HepG2 (cell line): ENCODE results near the gene LURAP1L. TPM values are rescaled to one million over a fixed set of nuclear protein-coding genes. Genes with fewer than 3 reads are reported as not detected.

Source experiments
- BHLHE40 ChIP-seq: IDR thresholded peaks from 2 replicates; pipeline ENCODE4 v1.6.1; 2011; ENCODE audit warnings: low read length, improper control_type of control experiment
- CREM ChIP-seq, 2 experiments: sonication (generic) in 1 of 2; formaldehyde crosslinking in 1 of 2; IDR thresholded peaks; 2 replicates each; pipeline versions ENCODE4 v1.4.0 to v1.6.1; 2016 to 2020; ENCODE audit warnings: antibody characterized with exemption in 1 of 2, mild to moderate bottlenecking in 1 of 2, missing genetic modification reagents in 1 of 2
- CTCF ChIP-seq: sonication (generic); formaldehyde crosslinking; IDR thresholded peaks from 2 replicates; pipeline ENCODE4 v1.5.0; 2020; ENCODE audit warnings: mild to moderate bottlenecking, missing genetic modification reagents, moderate library complexity
- DBP ChIP-seq: sonication (generic); formaldehyde crosslinking; IDR thresholded peaks from 2 replicates; pipeline ENCODE4 v1.4.0; 2020; ENCODE audit warnings: missing genetic modification reagents; ENCODE audit errors: not compliant biosample characterization
- EED ChIP-seq: sonication (generic); formaldehyde crosslinking; IDR thresholded peaks from 2 replicates; pipeline ENCODE4 v1.5.0; 2020; ENCODE audit warnings: mild to moderate bottlenecking, missing genetic modification reagents
- GABPB1 ChIP-seq: IDR thresholded peaks from 2 replicates; pipeline ENCODE4 v1.6.1; 2016; ENCODE audit warnings: mild to moderate bottlenecking, missing genetic modification reagents, moderate library complexity, missing compliant biosample characterization
- GFI1 ChIP-seq: sonication (generic); formaldehyde crosslinking; IDR thresholded peaks from 2 replicates; pipeline ENCODE4 v1.5.0; 2020; ENCODE audit warnings: missing genetic modification reagents, mild to moderate bottlenecking, borderline replicate concordance
- GTF3A ChIP-seq: sonication (generic); formaldehyde crosslinking; conservative IDR thresholded peaks from 2 replicates; pipeline ENCODE4 v1.4.0; 2020; ENCODE audit warnings: mild to moderate bottlenecking, missing genetic modification reagents
- HMG20A ChIP-seq: IDR thresholded peaks from 2 replicates; pipeline ENCODE4 v1.6.1; 2016; ENCODE audit warnings: borderline replicate concordance
- KDM3A ChIP-seq: IDR thresholded peaks from 2 replicates; pipeline ENCODE4 v1.6.1; 2018; ENCODE audit warnings: low read depth, missing compliant biosample characterization
- NCOA5 ChIP-seq: sonication (generic); formaldehyde crosslinking; IDR thresholded peaks from 2 replicates; pipeline ENCODE4 v1.4.0; 2020; ENCODE audit warnings: missing genetic modification reagents
- PAXIP1 ChIP-seq: sonication (generic); formaldehyde crosslinking; conservative IDR thresholded peaks from 2 replicates; pipeline ENCODE4 v1.4.0; 2020; ENCODE audit warnings: mild to moderate bottlenecking, missing genetic modification reagents, moderate library complexity
- PCBP1 ChIP-seq: fragments of 200-400 bp; formaldehyde crosslinking; IDR thresholded peaks from 2 replicates; pipeline ENCODE4 v1.6.1; 2017; ENCODE audit warnings: mild to moderate bottlenecking, low read depth, low read length, borderline replicate concordance
- PHF21A ChIP-seq: sonication (generic); formaldehyde crosslinking; IDR thresholded peaks from 2 replicates; pipeline ENCODE4 v1.5.0; 2020; ENCODE audit warnings: mild to moderate bottlenecking, missing genetic modification reagents
- SALL2 ChIP-seq: sonication (generic); formaldehyde crosslinking; IDR thresholded peaks from 2 replicates; pipeline ENCODE4 v1.8.1; 2023; ENCODE audit warnings: mild to moderate bottlenecking, missing genetic modification reagents, inconsistent platforms
- ZGPAT ChIP-seq: IDR thresholded peaks from 2 replicates; pipeline ENCODE4 v1.6.1; 2016; ENCODE audit warnings: mild to moderate bottlenecking
- ZNF317 ChIP-seq: sonication (generic); formaldehyde crosslinking; IDR thresholded peaks from 2 replicates; pipeline ENCODE4 v1.5.0; 2020; ENCODE audit warnings: mild to moderate bottlenecking, missing genetic modification reagents
- ZNF549 ChIP-seq: sonication (generic); formaldehyde crosslinking; IDR thresholded peaks from 2 replicates; pipeline ENCODE4 v1.5.0; 2020; ENCODE audit warnings: missing genetic modification reagents
- ZNF580 ChIP-seq: IDR thresholded peaks from 2 replicates; pipeline ENCODE4 v1.6.1; 2016; ENCODE audit warnings: low read depth, borderline replicate concordance
- ZNF790 ChIP-seq: sonication (generic); formaldehyde crosslinking; IDR thresholded peaks from 2 replicates; pipeline ENCODE4 v1.8.0; 2022; ENCODE audit warnings: missing genetic modification reagents, mild to moderate bottlenecking, borderline replicate concordance
- ZSCAN12 ChIP-seq: sonication (generic); formaldehyde crosslinking; IDR thresholded peaks from 2 replicates; pipeline ENCODE4 v1.9.0; 2021; ENCODE audit warnings: mild to moderate bottlenecking, missing genetic modification reagents
- polyA plus RNA-seq, 8 experiments: library from polyadenylated mRNA; depleted of rRNA in 3 of 8; stranded (reverse) in 7 of 8; unstranded in 1 of 8; fragments of >200 nt; fragmentation: Illumina TruSeq in 4 of 8; extraction: Trizol in 4 of 8; gene quantifications; 2 replicates each; pipeline versions ENCODE4 v1.2.1 to v1.2.3, GENCODE V29; 2011 to 2016; ENCODE audit warnings: low read depth in 4 of 8, missing spikeins in 1 of 8, mixed read lengths in 1 of 8; ENCODE audit not compliant: insufficient read depth in 1 of 8
- total RNA-seq, 5 experiments: library from RNA; depleted of rRNA; stranded (reverse); fragments of >200 nt; fragmentation: Illumina TruSeq; extraction: Trizol; gene quantifications; 2 replicates each; pipeline ENCODE4 v1.2.3, GENCODE V29; 2016; ENCODE audit warnings: low read depth in 1 of 5

LURAP1L gene
- total and polyA plus RNA-seq, 2 of the 13 experiments (the other 11 are each of a cell fraction or from before 2014, with no cell fraction given), result 6.7 to 16.6 TPM

- TF ChIP-seq ZSCAN12 (CRISPR knock-in tag), result 0 out of 2 replicates have a peak, but pooled peaks have one; percentile 68
- peak; percentile 92; the same call in 1 of the 2 replicates for TF ChIP-seq ZNF790 (CRISPR knock-in tag)
- TF ChIP-seq ZGPAT, result peak; percentile 85
- peak; percentile 83 for TF ChIP-seq ZNF317 (CRISPR knock-in tag)
- peak; percentile 77 for TF ChIP-seq GABPB1 (CRISPR knock-in tag)
- peak; percentile 73 for TF ChIP-seq PHF21A (CRISPR knock-in tag)
- 0 out of 2 replicates have a peak, but pooled peaks have one; percentile 66 for TF ChIP-seq ZNF580 (CRISPR knock-in tag)
- TF ChIP-seq PAXIP1 (CRISPR knock-in tag), result peak; percentile 88
- no peak for TF ChIP-seq NCOA5 (CRISPR knock-in tag)
- 0 out of 2 replicates have a peak, but pooled peaks have one; percentile 48 for TF ChIP-seq KDM3A (CRISPR knock-in tag)
- TF ChIP-seq CREM (IDR thresholded peaks at IDR 0.05), result peak; percentile 59
- no peak for TF ChIP-seq CREM (CRISPR knock-in tag; IDR thresholded peaks at IDR 0.05)
- TF ChIP-seq DBP, result no peak
- TF ChIP-seq EED (CRISPR knock-in tag), result peak; percentile 92
- 0 out of 2 replicates have a peak, but pooled peaks have one; percentile 70 for TF ChIP-seq GTF3A (CRISPR knock-in tag)
- TF ChIP-seq BHLHE40, result peak; percentile 93
- peak; percentile 72 for TF ChIP-seq CTCF (CRISPR knock-in tag)
- TF ChIP-seq PCBP1, result peak; percentile 73; the same call in 1 of the 2 replicates
- peak; percentile 75; the same call in 1 of the 2 replicates for TF ChIP-seq GFI1 (CRISPR knock-in tag)
- TF ChIP-seq SALL2, result peak; percentile 73
- TF ChIP-seq HMG20A (CRISPR knock-in tag), result peak; percentile 31; the same call in 1 of the 2 replicates
- peak; percentile 59; the same call in 1 of the 2 replicates for TF ChIP-seq ZNF549 (CRISPR knock-in tag)
These were observed 1.1 kb downstream of the LURAP1L start (continued) for GRCh38 chr9:12775679-12776512.
